Islet of Langerhans (tissue), 1 donor: ENCODE results near the gene OR4C6.
A peak's percentile ranks its signal among the peaks of the same experiment; 100 is the strongest.

ENCODE experiments used
- FAIRE-seq: peaks from one replicate; lab custom pipeline; 2011; peaks lifted over from hg19 to GRCh38; lab: Jason Lieb, UNC

The OR4C6 gene

GRCh38 chr11:55661901-55662300 lies at the start of gene OR4C6:
OR4C6 (plus strand) TSS chr11:55662201; CDS start chr11:55665167, 2,966 bp downstream.
- no peak for FAIRE-seq

GRCh38 chr11:55624531-55624930 lies 37.5 kb upstream of the OR4C6 start:
- FAIRE-seq, result no peak

GRCh38 chr11:55634813-55635212 lies 27.2 kb upstream of the OR4C6 start, which contains the start of gene OR4P4:
OR4P4 (plus strand) TSS chr11:55635113.
- FAIRE-seq, result no peak

GRCh38 chr11:55648027-55648426 lies 14.0 kb upstream of the OR4C6 start, which contains the start of gene OR4S2:
OR4S2 (plus strand) TSS chr11:55648327; CDS start chr11:55650904, 2,577 bp downstream.
- FAIRE-seq, result no peak

GRCh38 chr11:55652560-55652959 lies 9.4 kb upstream of the OR4C6 start:
- FAIRE-seq, result no peak

GRCh38 chr11:55655096-55655495 lies 6.9 kb upstream of the OR4C6 start:
- FAIRE-seq, result no peak

GRCh38 chr11:55658031-55658573 lies 3.9 kb upstream of the OR4C6 start:
- no peak for FAIRE-seq

GRCh38 chr11:55658608-55659007 lies 3.4 kb upstream of the OR4C6 start:
- FAIRE-seq, result no peak

- FAIRE-seq, result no peak
These were observed 7.4 kb downstream of the OR4C6 start for GRCh38 chr11:55669376-55669775.

- FAIRE-seq, result no peak
These were observed 11.9 kb downstream of the OR4C6 start for GRCh38 chr11:55673860-55674259.

GRCh38 chr11:55697817-55698216 lies 35.8 kb downstream of the OR4C6 start:
- no peak for FAIRE-seq

- FAIRE-seq, result no peak
These were observed 39.4 kb downstream of the OR4C6 start for GRCh38 chr11:55701429-55701828.

- peak; percentile 96 for FAIRE-seq
These were observed 45.0 kb downstream of the OR4C6 start for GRCh38 chr11:55707029-55707428.

GRCh38 chr11:55714982-55715888 lies 53.2 kb downstream of the OR4C6 start:
- no peak for FAIRE-seq
